ENCODE data around the gene TWNK. TPM values are rescaled to one million over a fixed set of nuclear protein-coding genes. Genes with fewer than 3 reads are reported as not detected.
A peak's percentile ranks its signal among the peaks of the same experiment; 100 is the strongest.

Gene TWNK
- total and polyA plus RNA-seq, 8 donors = 2.3 to 30.8 (median 4.8) TPM; not detected in 1

DNA sequence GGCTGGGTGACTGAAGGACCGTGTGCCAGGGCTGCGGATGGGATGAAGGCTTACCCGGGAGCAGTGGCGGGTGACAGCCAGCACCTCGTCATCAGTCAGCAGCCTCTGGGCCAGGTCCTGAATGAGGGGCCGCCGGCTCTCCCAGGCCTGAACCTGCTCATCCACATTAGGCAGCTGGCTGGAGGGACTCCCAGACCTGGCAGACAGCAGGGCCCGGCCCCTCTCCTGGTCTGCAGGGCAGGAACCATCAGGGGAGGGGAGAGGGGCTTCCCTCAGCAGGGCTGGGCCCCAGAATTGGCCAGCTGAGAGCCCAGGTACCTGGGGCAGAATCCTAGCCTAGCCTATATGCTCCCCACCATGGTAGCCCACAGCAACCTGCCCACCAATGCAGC lies 28.2 kb downstream of the TWNK start:
- peaks cover 0 to 44% (median 0%) of the 10 kb centered on the region in 3 donors for H3K27me3 ChIP-seq
- intact Hi-C loops (cut with DNase I; ENCODE audit: low total_unique reads) = loop anchor here (2.0 kb wide), 1 partner anchor 21 kb away; no protein-coding TSS in a partner anchor
- peaks cover 25 to 51% (median 39%) of the 10 kb centered on the region in 4 donors for H3K4me1 ChIP-seq
- no peak overlapping the region for H3K27ac ChIP-seq
- WGBS, 5 donors = 82 to 100% (median 91%) methylated on average over 1 to 8 of the region's 8 CpGs
- no peaks in the 10 kb centered on the region for H3K36me3 ChIP-seq
- H3K4me3 ChIP-seq = no peak overlapping the region
- H3K9me3 ChIP-seq = no peaks in the 10 kb centered on the region
- no peak for DNase-seq
- TF ChIP-seq EP300 (IDR thresholded peaks at IDR 0.05) (no peak), POLR2A (IDR thresholded peaks at IDR 0.05) (no peak), POLR2AphosphoS5 (IDR thresholded peaks at IDR 0.05) (no peak)
- TF ChIP-seq, protein P1, sequence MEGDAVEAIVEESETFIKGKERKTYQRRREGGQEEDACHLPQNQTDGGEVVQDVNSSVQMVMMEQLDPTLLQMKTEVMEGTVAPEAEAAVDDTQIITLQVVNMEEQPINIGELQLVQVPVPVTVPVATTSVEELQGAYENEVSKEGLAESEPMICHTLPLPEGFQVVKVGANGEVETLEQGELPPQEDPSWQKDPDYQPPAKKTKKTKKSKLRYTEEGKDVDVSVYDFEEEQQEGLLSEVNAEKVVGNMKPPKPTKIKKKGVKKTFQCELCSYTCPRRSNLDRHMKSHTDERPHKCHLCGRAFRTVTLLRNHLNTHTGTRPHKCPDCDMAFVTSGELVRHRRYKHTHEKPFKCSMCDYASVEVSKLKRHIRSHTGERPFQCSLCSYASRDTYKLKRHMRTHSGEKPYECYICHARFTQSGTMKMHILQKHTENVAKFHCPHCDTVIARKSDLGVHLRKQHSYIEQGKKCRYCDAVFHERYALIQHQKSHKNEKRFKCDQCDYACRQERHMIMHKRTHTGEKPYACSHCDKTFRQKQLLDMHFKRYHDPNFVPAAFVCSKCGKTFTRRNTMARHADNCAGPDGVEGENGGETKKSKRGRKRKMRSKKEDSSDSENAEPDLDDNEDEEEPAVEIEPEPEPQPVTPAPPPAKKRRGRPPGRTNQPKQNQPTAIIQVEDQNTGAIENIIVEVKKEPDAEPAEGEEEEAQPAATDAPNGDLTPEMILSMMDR (IDR thresholded peaks at IDR 0.05) = no peak

DNA sequence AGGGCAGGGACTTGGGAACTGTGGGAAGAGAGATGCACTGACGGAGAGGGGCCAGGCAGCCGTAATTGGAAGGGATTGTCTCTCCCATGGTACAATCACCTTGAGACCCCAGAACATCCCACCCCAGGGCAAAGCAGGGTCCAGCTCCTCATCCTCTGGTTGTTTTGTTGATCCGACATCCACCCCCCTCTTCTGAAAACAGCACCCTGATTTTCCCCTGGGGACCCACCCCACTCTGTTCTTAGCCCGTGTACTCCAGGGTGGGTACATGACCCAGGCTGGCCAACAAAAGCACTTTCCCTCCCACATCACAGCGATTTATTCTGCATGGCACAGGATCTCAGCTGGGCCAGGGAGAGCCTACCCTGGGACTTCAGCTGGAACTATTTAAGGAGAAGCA lies 29.5 kb downstream of the TWNK start:
- intact Hi-C loops (cut with DNase I; ENCODE audit: low total_unique reads) = no loop called here
- peaks cover 23 to 44% (median 32%) of the 10 kb centered on the region in 4 donors for H3K4me1 ChIP-seq
- 68 to 83% (median 77%) methylated on average over 5 of the region's 5 CpGs for WGBS, 5 donors
- no peak for TF ChIP-seq POLR2AphosphoS5 (IDR thresholded peaks at IDR 0.05)
- no peak for TF ChIP-seq EP300 (IDR thresholded peaks at IDR 0.05)
- TF ChIP-seq POLR2A (IDR thresholded peaks at IDR 0.05) = no peak
- TF ChIP-seq, protein P1 (IDR thresholded peaks at IDR 0.05) = no peak
- no peak overlapping the region for H3K27ac ChIP-seq
- H3K9me3 ChIP-seq = no peaks in the 10 kb centered on the region
- no peak overlapping the region for H3K4me3 ChIP-seq
- H3K36me3 ChIP-seq = no peaks in the 10 kb centered on the region
- peaks cover 0 to 51% (median 0%) of the 10 kb centered on the region in 3 donors for H3K27me3 ChIP-seq
- no peak for DNase-seq

- no peak for TF ChIP-seq EP300 (IDR thresholded peaks at IDR 0.05)
- TF ChIP-seq, protein P1 (IDR thresholded peaks at IDR 0.05) = no peak
- no peak for TF ChIP-seq POLR2AphosphoS5 (IDR thresholded peaks at IDR 0.05)
- no peak for TF ChIP-seq POLR2A (IDR thresholded peaks at IDR 0.05)
- no peaks in the 10 kb centered on the region for H3K36me3 ChIP-seq
- intact Hi-C loops (cut with DNase I; ENCODE audit: low total_unique reads) = no loop called here
- H3K27me3 ChIP-seq = peaks cover 0 to 51% (median 0%) of the 10 kb centered on the region in 3 donors
- peaks cover 9 to 31% (median 19%) of the 10 kb centered on the region in 4 donors for H3K4me1 ChIP-seq
- 50 to 65% (median 62%) methylated on average over 17 to 20 of the region's 20 CpGs for WGBS, 5 donors
- H3K27ac ChIP-seq = no peak overlapping the region
- H3K4me3 ChIP-seq = no peak overlapping the region
- DNase-seq = peak in 1 of 2 donors; percentile 52
- H3K9me3 ChIP-seq = no peaks in the 10 kb centered on the region
These were observed 30.8 kb downstream of the TWNK start for GRCh38 chr10:101018118-101018599.

DNA sequence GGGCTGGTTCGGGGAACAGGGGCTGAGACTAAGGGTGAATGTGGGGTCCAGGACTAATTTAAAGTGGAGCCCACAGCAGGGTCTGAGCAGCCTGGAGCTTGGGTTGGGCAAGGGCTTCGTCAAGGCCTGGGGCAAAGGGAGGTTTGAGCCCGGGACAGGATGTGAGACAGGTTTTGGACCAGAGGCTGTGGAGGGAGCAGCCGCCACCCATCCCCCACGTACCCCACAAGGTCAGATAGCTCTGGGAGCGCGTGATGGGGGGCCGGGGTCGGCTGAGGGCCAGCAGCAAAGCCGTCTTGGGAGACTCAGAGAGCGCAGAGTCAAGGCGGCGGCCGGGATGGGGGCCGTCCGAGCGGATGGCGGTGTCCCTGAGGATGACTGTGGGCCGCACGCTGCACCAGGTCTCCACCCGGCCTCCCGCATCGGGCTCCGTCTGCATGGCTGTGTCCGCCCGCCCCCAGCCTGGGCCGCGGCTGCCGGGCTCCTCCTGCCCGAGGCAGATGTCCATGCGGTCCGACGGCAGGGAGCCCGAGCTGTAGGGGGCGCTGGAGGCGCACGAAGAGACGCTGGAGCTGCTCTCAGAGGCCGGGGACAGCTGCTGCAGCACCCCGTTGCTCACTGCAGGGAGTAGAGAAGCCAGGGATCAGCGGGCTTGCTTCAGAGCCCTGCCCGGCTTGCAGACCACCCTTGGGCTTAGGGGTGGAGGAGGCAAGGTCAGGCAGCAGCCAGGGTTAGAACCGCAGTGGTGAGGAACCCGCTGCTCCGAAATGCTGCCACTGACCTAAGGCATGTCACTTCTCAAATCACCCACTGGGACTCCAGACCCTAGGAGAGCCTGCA lies 31.5 kb downstream of the TWNK start:
- 20 to 26% (median 21%) methylated on average over 14 to 45 of the region's 45 CpGs for WGBS, 5 donors
- peaks cover 0 to 51% (median 0%) of the 10 kb centered on the region in 3 donors for H3K27me3 ChIP-seq

More for the DNA sequence above, 31.5 kb downstream of the TWNK start:
- peak; percentile 90 to 92 for DNase-seq
- TF ChIP-seq POLR2AphosphoS5 (IDR thresholded peaks at IDR 0.05) = no peak
- TF ChIP-seq, protein P1 (IDR thresholded peaks at IDR 0.05) = peak in 4 of 7 experiments; percentile 48 to 65 (median 56)
- no peak for TF ChIP-seq EP300 (IDR thresholded peaks at IDR 0.05)
- no peak for TF ChIP-seq POLR2A (IDR thresholded peaks at IDR 0.05)
- no peaks in the 10 kb centered on the region for H3K9me3 ChIP-seq
- no peak overlapping the region for H3K27ac ChIP-seq
- H3K36me3 ChIP-seq = no peaks in the 10 kb centered on the region
- peaks cover 7 to 24% (median 14%) of the 10 kb centered on the region in 4 donors for H3K4me1 ChIP-seq
- H3K4me3 ChIP-seq = no peak overlapping the region
- intact Hi-C loops (cut with DNase I; ENCODE audit: low total_unique reads) = no loop called here

Measured in stomach (tissue), 9 donors.